DMS153 treated with DMSO at 0.1 percent for 48 hours (cell line): ENCODE data around the gene CTNNA3.

Source experiments
- DNase-seq: peaks from one replicate; lab custom pipeline; 2025; ENCODE audit not compliant: unreplicated experiment; lab: John Stamatoyannopoulos, UW

Gene CTNNA3

DNA sequence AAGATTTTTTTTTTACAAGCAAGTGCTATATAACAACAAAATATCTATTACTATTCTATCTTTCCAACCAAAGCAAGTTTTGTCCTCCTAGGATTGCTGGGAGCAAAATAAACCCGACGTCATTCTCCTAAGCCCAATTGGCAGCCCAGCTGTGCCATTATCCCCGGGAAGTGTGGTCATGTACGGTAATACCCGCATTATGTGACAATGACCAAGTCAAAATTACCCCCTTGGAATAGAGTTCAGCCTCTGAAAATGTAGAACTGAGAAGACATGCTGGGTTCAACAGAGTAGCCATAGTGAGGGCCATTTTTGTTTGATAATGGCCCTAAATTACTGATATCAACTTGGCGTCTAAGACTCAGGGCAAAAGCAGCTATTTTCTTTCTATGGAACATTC lies 554.7 kb downstream of the CTNNA3 start:
- DNase-seq: no peak

DNA sequence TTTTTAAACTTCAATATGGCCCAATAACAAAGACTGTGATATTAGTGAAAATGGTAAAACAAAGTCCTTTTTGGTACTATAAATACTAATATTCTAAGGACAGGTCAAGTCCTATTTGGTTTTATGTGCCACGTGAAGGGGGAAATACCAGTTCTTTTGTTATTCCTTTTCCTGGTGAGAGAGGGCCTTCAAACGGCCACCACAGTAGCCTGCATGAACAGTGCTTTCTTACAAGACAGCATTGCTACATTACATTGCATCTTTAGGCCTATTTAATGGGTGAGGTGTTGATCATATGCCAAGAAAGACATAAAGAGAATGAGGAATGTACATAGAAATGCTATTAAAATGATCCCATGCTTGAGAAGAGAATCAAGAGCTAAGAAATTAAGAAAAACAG lies 555.4 kb downstream of the CTNNA3 start:
- DNase-seq: no peak

DNA sequence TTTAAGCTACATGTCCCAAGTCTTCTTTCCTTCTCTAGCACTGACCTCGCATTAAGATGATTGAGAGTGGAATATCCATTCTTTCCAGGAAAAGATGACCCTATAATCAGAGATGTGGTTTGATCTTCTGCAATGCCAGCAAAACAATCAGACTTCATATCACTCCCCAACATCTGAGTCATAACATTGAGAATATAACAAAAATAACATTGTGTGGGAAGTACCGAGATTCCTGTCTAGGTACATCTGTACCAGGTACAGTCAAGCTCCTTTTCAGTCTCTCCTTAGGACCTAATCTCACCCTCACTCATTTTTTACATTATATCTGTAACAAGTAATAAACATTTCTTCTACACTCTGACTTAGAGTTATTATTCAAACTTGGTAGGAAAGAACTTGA lies 568.6 kb downstream of the CTNNA3 start:
- no peak for DNase-seq

DNA sequence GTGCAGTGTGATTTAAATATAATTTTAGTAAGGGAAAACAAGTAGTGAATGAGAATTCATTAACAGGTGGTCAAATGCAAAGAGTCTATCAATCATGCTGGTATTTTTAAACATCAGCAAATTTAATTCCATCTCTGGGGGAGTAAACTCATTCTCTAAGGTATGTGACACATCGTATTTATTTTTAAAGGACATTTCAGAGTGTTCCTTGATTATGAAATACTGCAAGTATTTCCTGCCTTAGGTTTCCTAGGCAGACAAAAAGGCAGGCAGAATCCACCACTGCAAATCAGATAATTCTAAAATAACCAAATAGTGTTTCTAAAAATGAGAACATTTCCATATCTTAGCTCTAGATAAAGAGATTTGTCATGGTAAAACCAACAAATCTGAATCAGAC lies 576.3 kb downstream of the CTNNA3 start:
- no peak for DNase-seq

DNA sequence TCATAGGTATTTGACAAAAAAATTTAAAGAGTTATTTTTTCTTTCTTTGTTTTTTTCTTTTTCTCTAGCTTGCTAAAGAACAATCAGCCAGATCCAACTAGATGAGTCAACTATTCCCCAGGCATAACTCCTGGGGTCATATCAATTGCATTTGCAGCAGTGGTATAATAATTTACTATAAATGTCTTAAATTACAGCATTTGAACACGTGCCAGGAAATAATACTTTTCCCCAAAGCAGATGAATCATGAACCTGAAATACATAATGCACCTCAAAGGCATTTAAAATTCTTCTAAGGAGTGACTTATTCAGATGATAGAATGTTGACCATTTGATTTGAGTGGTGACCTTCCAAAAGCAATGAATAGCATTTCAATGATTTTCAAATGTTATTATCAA lies 580.0 kb downstream of the CTNNA3 start:
- no peak for DNase-seq

- DNase-seq: no peak
These were observed 581.0 kb downstream of the CTNNA3 start for GRCh38 chr10:67114945-67115344.

GRCh38 chr10:67112765-67113164 lies 583.2 kb downstream of the CTNNA3 start:
- no peak for DNase-seq

DNA sequence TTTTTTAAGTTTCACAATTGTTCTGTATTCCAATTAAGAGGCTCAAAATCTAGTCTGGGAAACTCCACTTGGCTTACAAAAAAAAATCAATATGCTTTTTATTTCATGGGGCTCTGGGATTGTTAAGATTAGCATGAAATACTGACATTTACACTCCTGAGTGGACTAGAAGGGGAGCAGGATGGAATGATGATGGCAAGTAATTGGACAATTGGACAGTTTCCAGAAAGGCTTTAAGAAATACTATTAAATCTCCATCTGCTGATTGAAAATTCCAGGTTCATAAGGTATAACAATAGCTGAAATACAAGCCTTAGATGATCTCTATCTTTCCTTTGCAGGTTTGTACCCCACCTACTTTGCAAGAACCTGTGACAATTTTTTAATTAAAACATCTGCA lies 585.7 kb downstream of the CTNNA3 start:
- no peak for DNase-seq

DNA sequence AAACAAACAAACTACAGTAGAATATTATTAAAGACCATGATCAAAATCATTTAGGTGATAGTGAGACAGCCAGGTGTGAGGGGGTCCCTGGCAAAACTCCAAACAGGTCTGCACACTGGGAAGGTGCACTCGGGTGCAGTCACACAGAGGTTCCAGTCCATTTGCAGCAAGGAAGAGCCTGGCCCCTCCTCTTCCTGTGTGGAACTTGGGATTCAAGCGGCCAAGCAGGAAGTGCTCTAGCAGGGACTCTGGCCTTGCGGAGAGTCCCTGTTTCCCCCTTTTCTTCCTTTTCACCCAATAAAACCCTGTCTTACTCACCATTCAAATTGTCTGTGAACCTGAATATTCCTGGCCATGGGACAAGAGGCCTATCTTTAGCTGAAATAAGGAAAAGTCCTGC lies 588.3 kb downstream of the CTNNA3 start:
- no peak for DNase-seq

DNA sequence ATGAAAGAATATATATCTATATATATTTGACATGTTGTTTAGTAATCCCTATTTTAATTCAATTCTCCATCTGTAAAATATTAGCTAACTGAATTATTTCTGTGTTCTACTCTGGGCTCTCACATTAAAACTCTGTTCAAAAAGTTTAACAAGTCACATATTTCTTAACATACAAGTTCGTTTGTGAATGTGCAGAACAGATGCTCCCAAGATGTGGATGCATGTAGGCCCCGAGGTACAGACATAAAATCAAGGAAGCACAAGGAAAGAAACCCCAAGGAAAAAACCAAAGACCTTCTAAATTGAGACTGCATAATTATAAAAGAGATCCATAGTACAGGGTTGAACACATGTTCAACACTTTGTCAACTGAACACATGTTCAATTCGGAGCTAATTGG lies 595.0 kb downstream of the CTNNA3 start:
- no peak for DNase-seq

DNA sequence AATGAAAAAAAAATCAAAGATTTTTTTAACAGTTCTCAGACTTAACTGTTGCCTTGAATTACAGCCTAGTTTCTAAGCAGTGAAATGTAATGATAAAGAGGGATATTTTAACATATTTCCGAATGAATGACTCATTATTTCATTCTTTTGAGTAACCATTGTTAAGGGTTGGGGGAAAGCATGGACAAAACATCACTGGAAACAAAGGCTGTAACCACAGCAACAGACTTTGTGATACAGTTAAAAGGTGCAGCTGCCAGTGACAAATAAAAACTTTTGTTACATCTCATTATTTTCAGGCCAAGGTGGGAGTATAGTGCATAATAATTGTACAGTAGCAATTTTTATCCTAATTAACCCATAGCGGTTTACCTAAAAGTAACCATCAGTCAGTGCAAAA lies 597.5 kb downstream of the CTNNA3 start:
- DNase-seq: no peak

- DNase-seq: no peak
These were observed 600.5 kb downstream of the CTNNA3 start for GRCh38 chr10:67095531-67095930.

GRCh38 chr10:67088036-67088435 lies 608.0 kb downstream of the CTNNA3 start:
- DNase-seq: no peak

DNA sequence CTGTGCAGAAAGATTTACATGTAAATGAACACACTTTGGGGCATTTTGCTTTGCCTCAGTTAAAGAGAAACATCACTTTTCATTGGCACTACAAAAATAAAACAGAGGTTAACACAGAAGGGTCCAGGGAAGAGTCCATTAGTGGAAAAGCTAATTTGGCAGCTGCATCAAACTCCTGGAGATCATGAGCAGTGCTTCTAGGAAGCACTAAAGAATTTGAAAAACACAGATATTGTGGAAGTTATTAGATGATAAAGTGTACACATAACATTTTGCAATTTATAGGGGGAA lies 608.9 kb downstream of the CTNNA3 start:
- DNase-seq: no peak

- no peak for DNase-seq
These were observed 609.5 kb downstream of the CTNNA3 start for GRCh38 chr10:67086327-67087134.

DNA sequence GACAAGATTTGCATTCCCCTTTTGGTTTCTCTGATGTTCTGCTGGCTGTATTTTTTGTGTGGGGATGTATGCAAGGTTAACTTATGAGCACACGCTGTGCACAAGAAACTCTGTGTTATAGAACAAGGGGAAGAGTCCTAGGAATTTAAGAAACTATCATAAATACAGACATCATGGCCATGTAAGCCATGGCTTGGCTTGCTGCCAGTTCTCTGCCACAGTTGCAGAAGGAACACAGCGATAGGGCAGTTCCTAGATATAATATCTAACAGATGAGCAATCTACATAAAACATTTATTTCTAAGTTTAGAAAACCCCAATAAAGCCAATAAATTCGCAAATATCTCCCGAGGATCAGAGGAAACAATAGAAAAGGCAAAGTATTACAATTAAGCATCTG lies 616.9 kb downstream of the CTNNA3 start:
- DNase-seq: no peak

DNA sequence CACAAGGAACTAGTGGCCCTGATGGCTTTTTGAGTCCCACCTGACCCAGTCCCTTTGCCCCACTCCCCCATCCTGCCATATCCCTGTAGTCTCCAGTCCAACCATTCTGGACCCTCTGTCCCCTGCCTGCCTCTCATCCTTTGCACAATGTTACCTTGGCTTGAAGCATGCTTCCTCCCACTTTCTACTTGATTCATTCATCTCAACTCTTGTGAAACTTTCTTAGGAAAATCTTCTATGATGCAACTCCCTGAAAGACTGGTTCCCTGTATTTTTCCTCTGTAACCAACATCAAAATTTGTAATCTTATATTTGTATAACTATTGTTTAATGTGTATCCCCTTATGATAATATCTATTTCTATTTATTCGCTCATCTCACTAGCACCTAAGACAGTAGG lies 618.6 kb downstream of the CTNNA3 start:
- DNase-seq: no peak

DNA sequence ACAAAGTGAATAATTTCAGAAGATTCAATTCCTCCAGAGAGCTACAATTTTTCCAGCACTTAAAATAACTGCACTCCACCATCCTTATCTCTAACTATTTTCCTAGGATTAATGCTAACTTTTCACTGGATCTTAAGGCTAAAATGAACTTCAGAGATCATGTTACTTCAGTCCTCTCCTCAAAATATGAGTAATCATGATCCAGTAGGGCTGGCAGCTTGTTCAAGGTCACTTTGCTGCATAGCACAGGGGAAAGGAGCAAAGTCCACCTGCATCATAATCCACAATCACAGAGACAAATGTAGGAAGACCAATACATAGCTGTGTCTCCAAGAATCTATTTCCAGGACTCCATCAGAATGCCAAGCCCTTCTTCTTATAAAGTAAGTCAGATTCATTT lies 619.9 kb downstream of the CTNNA3 start:
- DNase-seq: no peak

- no peak for DNase-seq
These were observed 620.5 kb downstream of the CTNNA3 start for GRCh38 chr10:67075491-67075971.

GRCh38 chr10:67072654-67073053 lies 623.3 kb downstream of the CTNNA3 start:
- DNase-seq: no peak

GRCh38 chr10:67050415-67050814 lies 645.6 kb downstream of the CTNNA3 start:
- DNase-seq: no peak

DNA sequence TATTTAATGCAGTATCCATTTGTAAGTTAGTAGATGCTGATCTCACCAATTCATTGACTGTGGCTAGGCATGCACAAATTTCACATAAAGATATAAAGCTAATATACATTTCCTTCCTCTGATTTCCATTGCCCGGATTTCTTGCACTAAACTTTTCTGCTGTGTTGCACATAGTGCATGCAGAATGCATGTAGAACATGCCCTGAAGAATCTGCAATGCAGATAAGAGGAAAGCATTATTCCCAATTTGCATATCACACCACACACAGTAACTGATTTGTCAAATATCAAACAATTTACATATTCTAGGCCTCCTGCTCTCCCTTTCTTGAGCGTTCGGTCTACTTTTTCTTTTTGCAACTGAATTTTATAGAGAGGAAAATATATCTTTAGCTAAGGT lies 646.0 kb downstream of the CTNNA3 start:
- no peak for DNase-seq

DNA sequence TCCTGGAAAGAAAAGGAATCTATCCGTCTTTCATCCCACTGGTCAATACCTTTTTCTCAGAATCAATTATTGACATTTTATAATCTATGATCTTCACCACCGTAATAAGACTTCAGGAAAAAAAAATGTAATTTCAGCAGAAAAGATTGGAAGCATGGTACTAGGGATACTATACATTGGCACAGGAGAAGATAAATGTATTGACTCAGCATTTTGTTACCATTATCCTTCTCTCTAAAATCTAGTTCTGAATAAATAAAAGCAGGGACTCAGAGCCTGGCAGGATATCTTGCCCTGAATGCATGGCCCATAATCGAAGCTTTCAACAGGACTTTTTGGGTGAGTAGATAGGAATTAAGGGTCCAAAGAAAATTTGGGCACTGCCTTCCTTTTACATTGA lies 649.5 kb downstream of the CTNNA3 start:
- DNase-seq: no peak
